ENCODE data around the gene DNAH2. TPM values are rescaled to one million over a fixed set of nuclear protein-coding genes. Genes with fewer than 3 reads are reported as not detected.

DNAH2 gene
- total and polyA plus RNA-seq, 7 donors: under 0.01 to 0.36 (median 0.30) TPM; not detected in 3

GRCh38 chr17:7720125-7720524, 2.6 kb downstream of the DNAH2 start:
- DNase-seq: no peak
- Histone ChIP-seq H3K4me1 (peaks cover 0 to 23% (median 20%) of the 10 kb centered on the region in 4 donors), H3K4me3 (no peak overlapping the region), H3K9me3 (no peaks in the 10 kb centered on the region), H3K36me3 (no peaks in the 10 kb centered on the region), H3K27me3 (peaks cover 0 to 36% (median 9%) of the 10 kb centered on the region in 3 donors), H3K27ac (no peak overlapping the region)
- TF ChIP-seq CTCF (IDR thresholded peaks at IDR 0.05) (no peak), EP300 (IDR thresholded peaks at IDR 0.05) (no peak), POLR2A (IDR thresholded peaks at IDR 0.05) (no peak), POLR2AphosphoS5 (IDR thresholded peaks at IDR 0.05) (no peak)
- intact Hi-C loops (cut with DNase I): no loop called here
- WGBS, 2 donors: 57 to 63% methylated on average over 4 of the region's 4 CpGs

- intact Hi-C loops (cut with DNase I): no loop called here
- Histone ChIP-seq H3K27ac (no peak overlapping the region), H3K36me3 (no peaks in the 10 kb centered on the region), H3K4me3 (no peak overlapping the region), H3K4me1 (peaks cover 0 to 15% (median 14%) of the 10 kb centered on the region in 4 donors), H3K9me3 (no peaks in the 10 kb centered on the region), H3K27me3 (peaks cover 0 to 31% (median 4%) of the 10 kb centered on the region in 3 donors)
- no peak for TF ChIP-seq EP300 (IDR thresholded peaks at IDR 0.05)
- TF ChIP-seq CTCF (IDR thresholded peaks at IDR 0.05): no peak
- TF ChIP-seq POLR2A (IDR thresholded peaks at IDR 0.05): no peak
- no peak for TF ChIP-seq POLR2AphosphoS5 (IDR thresholded peaks at IDR 0.05)
- no peak for DNase-seq
- 48 to 77% methylated on average over 2 of the region's 2 CpGs for WGBS, 2 donors
These were observed 4.1 kb downstream of the DNAH2 start for GRCh38 chr17:7721612-7722011.

GRCh38 chr17:7727886-7728285, 10.3 kb downstream of the DNAH2 start:
- Histone ChIP-seq H3K27ac (no peak overlapping the region), H3K4me3 (no peak overlapping the region), H3K36me3 (no peaks in the 10 kb centered on the region), H3K9me3 (no peaks in the 10 kb centered on the region), H3K27me3 (peaks cover 0 to 27% (median 4%) of the 10 kb centered on the region in 3 donors), H3K4me1 (no peaks in the 10 kb centered on the region)
- intact Hi-C loops (cut with DNase I): no loop called here
- no peak for TF ChIP-seq POLR2A (IDR thresholded peaks at IDR 0.05)
- TF ChIP-seq CTCF (IDR thresholded peaks at IDR 0.05): no peak
- TF ChIP-seq POLR2AphosphoS5 (IDR thresholded peaks at IDR 0.05): no peak
- 51 to 68% methylated on average over 3 of the region's 3 CpGs for WGBS, 2 donors
- DNase-seq: no peak

GRCh38 chr17:7729816-7730215, 12.3 kb downstream of the DNAH2 start:
- no peak for DNase-seq

More at GRCh38 chr17:7729816-7730215, 12.3 kb downstream of the DNAH2 start:
- H3K27ac ChIP-seq: no peak overlapping the region
- WGBS, 2 donors: 35 to 70% methylated on average over 1 of the region's 1 CpG
- no peak overlapping the region for H3K4me3 ChIP-seq
- no peaks in the 10 kb centered on the region for H3K36me3 ChIP-seq
- no peak for TF ChIP-seq CTCF (IDR thresholded peaks at IDR 0.05)
- no peak for TF ChIP-seq EP300 (IDR thresholded peaks at IDR 0.05)
- TF ChIP-seq POLR2A (IDR thresholded peaks at IDR 0.05): no peak
- TF ChIP-seq POLR2AphosphoS5 (IDR thresholded peaks at IDR 0.05): no peak
- intact Hi-C loops (cut with DNase I): no loop called here
- peaks cover 0 to 12% (median 0%) of the 10 kb centered on the region in 3 donors for H3K27me3 ChIP-seq
- no peaks in the 10 kb centered on the region for H3K4me1 ChIP-seq
- H3K9me3 ChIP-seq: no peaks in the 10 kb centered on the region

All from sigmoid colon (tissue), 7 donors.